Measurements from ENCODE around the gene SLC7A6OS. TPM values are rescaled to one million over a fixed set of nuclear protein-coding genes. Genes with fewer than 3 reads are reported as not detected.

The SLC7A6OS gene
- total RNA-seq, 1 experiment from 2014 or later: 16.4 TPM

DNA sequence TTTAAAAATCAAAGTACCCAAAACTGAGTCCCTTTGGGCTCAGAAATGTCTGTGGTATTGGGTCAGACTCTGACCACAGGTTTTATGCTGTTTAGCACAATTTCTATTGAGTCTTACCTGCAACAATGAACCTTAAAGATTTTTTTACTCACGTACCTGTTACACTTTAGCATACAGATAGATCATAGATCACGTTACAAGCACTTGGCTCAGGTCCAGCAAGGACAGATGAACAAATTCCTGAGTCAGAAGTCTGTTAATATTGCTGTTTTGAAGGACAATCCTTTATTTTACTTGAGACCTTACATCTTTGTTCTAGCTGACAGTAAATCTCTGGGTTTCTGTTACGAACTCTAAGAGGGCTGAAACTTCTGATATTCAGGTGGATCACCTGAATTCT, 12.8 kb downstream of the SLC7A6OS start:
- no peak for DNase-seq (ENCODE audit: low read depth, low spot score)
- no peaks in the 10 kb centered on the region for H3K9me2 ChIP-seq (ENCODE audit: insufficient read depth)
- H3K4me2 ChIP-seq (ENCODE audit: low read length): no peak overlapping the region
- peaks cover 32 to 71% of the 10 kb centered on the region in 2 experiments for H3K36me3 ChIP-seq (ENCODE audit: control insufficient read depth in 1 of 2, insufficient read depth in 2 of 2, low read length in 2 of 2)
- no peaks in the 10 kb centered on the region for H3K9me3 ChIP-seq (ENCODE audit: control insufficient read depth in 1 of 2, insufficient read depth in 1 of 2, low read depth in 1 of 2, low read length in 2 of 2)
- BruUV-seq (replicated peaks): TSS peak; percentile 28
- intact Hi-C loops (cut with micrococcal nuclease): no loop called here
- H3K27me3 ChIP-seq (ENCODE audit: insufficient read depth, low read length): no peaks in the 10 kb centered on the region
- ATAC-seq: no peak
- H3K9ac ChIP-seq (ENCODE audit: low read length): no peak overlapping the region
- no peaks in the 10 kb centered on the region for H4K20me1 ChIP-seq (ENCODE audit: insufficient read depth)
- H2AFZ ChIP-seq (ENCODE audit: low read depth, low read length, poor library complexity, severe bottlenecking): no peak overlapping the region
- H3K27ac ChIP-seq (ENCODE audit: low read depth, low read length): no peak overlapping the region
- no peak overlapping the region for H3K4me3 ChIP-seq (replicated peaks in 1 of 2; ENCODE audit: low read depth in 1 of 2, low read length in 2 of 2)
- ChIA-PET RAD21 (ENCODE audit: low non-redundant PET in 1 of 2, low total read pairs in 2 of 2, uncharacterized antibody in 2 of 2, unreplicated experiment in 2 of 2) (no interaction called here), CTCF (no interaction called here), POLR2A (no interaction called here)
- H3K79me2 ChIP-seq (ENCODE audit: insufficient read depth, low read length): peaks cover 7% of the 10 kb centered on the region; the same call in 1 of the 2 replicates
- H3K4me1 ChIP-seq (ENCODE audit: control insufficient read depth in 1 of 2, insufficient read depth in 2 of 2, low read length in 2 of 2): no peaks in the 10 kb centered on the region
- TF ChIP-seq YY1 (IDR thresholded peaks at IDR 0.05; ENCODE audit: extremely low read depth, insufficient replicate concordance, low read depth, low read length): no peak
- no peak for TF ChIP-seq EZH2 (IDR thresholded peaks at IDR 0.05)
- no peak for TF ChIP-seq SRF (IDR thresholded peaks at IDR 0.05; ENCODE audit: low read depth)
- TF ChIP-seq SP1 (IDR thresholded peaks at IDR 0.05; ENCODE audit: low read depth): no peak
- TF ChIP-seq, protein P1, sequence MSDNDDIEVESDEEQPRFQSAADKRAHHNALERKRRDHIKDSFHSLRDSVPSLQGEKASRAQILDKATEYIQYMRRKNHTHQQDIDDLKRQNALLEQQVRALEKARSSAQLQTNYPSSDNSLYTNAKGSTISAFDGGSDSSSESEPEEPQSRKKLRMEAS (IDR thresholded peaks at IDR 0.05): no peak
- no peak for TF ChIP-seq RAD21 (IDR thresholded peaks at IDR 0.05; ENCODE audit: low read depth)
- TF ChIP-seq POLR2AphosphoS5 (IDR thresholded peaks at IDR 0.05; ENCODE audit: low read depth, low read length): no peak
- no peak for TF ChIP-seq TCF7L2 (IDR thresholded peaks at IDR 0.05; ENCODE audit: borderline replicate concordance, extremely low read depth, insufficient read depth, insufficient read length)
- no peak for TF ChIP-seq ZNF274 (IDR thresholded peaks at IDR 0.05; ENCODE audit: low read depth, low read length)
- no peak for TF ChIP-seq SIN3A (IDR thresholded peaks at IDR 0.05; ENCODE audit: low read depth)
- TF ChIP-seq, protein P2, sequence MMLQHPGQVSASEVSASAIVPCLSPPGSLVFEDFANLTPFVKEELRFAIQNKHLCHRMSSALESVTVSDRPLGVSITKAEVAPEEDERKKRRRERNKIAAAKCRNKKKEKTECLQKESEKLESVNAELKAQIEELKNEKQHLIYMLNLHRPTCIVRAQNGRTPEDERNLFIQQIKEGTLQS (IDR thresholded peaks at IDR 0.05): no peak
- TF ChIP-seq CEBPB (IDR thresholded peaks at IDR 0.05; ENCODE audit: low read depth): no peak
- no peak for TF ChIP-seq CBX3 (IDR thresholded peaks at IDR 0.05; ENCODE audit: low read depth)
- no peak for TF ChIP-seq ELF1 (IDR thresholded peaks at IDR 0.05; ENCODE audit: borderline replicate concordance, low read depth)
- no peak for TF ChIP-seq FOSL1 (IDR thresholded peaks at IDR 0.05; ENCODE audit: low read depth)
- TF ChIP-seq POLR2A (IDR thresholded peaks at IDR 0.05; ENCODE audit: borderline replicate concordance, extremely low read depth, insufficient read depth, insufficient read length): no peak
